WI38 (cell line): Measurements from ENCODE around the gene SOAT2.
"Not testable (repeated sequence)": the region's sequence is repeated elsewhere in the genome, so short reads cannot be mapped to it uniquely, and the experiment has no call there.

ENCODE experiments used
- H3K4me3 ChIP-seq: 2 replicates; pipeline ENCODE4 v1.5.1; 2011; ENCODE audit warnings: low read depth, mild to moderate bottlenecking, control low read depth, low read length
- TF ChIP-seq, protein P1 (sequence below): IDR thresholded peaks from 2 replicates; pipeline ENCODE4 v1.5.1; 2012; ENCODE audit warnings: low read depth, mild to moderate bottlenecking, control low read depth, low read length

The SOAT2 gene

DNA sequence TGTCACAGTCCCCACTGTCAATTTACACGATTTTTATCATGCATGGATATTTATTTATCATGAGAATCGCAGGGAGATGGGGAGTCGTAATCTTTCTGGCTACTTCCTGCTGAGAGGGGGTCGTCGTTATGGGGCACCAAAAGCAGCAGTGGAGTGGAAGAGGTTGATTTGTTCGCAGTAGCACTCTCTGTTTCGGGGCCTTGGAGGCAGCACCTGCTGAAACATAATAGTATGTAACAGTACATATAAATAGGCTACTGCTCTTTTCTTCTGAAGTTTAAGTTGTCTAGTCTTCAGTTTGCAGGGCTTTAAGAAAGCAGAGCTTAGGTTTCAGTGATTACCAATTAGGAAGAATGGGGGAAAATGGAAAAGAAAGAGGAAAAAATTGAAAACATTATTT is 3.8 kb downstream of the SOAT2 start:
- TF ChIP-seq, protein P1, sequence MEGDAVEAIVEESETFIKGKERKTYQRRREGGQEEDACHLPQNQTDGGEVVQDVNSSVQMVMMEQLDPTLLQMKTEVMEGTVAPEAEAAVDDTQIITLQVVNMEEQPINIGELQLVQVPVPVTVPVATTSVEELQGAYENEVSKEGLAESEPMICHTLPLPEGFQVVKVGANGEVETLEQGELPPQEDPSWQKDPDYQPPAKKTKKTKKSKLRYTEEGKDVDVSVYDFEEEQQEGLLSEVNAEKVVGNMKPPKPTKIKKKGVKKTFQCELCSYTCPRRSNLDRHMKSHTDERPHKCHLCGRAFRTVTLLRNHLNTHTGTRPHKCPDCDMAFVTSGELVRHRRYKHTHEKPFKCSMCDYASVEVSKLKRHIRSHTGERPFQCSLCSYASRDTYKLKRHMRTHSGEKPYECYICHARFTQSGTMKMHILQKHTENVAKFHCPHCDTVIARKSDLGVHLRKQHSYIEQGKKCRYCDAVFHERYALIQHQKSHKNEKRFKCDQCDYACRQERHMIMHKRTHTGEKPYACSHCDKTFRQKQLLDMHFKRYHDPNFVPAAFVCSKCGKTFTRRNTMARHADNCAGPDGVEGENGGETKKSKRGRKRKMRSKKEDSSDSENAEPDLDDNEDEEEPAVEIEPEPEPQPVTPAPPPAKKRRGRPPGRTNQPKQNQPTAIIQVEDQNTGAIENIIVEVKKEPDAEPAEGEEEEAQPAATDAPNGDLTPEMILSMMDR, result no peak
- no peak overlapping the region for H3K4me3 ChIP-seq

DNA sequence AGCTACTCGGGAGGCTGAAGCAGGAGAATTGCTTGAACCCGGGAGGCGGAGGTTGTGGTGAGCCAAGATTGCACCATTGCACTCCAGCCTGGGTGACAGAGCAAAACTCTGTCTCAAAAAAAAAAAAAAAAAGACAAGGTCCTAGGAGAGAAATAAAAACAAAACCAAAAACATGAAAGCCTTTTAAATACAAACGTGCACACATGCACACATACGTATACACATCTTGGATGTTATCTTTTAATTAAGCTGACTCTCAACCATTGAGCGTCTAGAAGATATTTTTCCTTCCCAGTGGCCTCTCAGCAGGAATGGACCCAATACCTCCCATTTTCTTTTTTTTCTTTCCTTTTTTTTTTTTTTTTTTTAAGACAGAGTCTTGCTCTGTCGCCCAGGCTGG is 9.1 kb downstream of the SOAT2 start:
- not testable (repeated sequence) for H3K4me3 ChIP-seq

DNA sequence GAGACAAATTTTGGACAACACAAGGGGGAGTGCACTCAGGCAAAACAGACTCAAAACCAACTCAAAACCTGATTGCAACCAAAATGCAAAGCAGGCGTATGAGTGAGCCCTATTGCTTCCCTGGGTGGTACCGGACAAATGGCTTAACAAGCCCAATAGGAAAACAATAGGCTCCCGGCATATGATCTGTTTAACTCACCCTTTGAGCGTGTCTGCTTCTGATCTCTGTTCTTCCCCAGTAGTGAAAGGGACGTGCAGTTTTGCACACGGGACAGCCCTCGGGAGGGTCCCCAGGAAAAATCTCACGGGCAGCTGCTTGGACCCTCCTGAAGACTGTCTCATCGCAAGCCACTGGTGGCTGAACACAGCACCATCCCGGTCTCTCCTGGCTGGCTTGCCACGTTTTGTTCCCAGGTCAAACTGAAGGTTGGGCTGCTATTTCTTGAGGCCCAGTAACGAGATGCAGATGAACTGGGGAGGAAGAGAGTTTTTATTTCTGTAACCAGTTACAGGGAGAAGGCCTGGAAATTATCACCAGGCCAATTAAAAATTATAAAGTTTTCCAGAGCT is 9.9 kb downstream of the SOAT2 start:
- TF ChIP-seq, protein P1, result no peak
- no peak overlapping the region for H3K4me3 ChIP-seq

DNA sequence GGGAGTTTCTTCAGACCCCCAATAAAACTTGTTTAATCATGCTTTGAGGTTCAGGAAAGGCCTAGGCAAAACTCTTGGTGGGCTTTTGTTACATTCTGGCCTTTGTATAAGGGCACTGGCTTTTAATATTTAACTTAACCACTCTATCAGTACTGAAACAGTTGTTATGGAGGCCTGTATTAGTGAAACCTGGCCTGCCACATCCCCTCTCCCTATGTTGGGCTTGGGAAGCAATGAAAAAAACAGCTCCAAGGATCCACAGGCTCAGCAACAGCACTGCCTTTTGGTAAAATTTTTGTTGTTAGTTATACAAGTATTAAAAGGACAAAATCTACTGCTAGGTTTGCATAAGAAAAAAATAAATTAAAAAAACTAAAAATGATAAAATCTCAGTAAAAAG is 10.7 kb downstream of the SOAT2 start:
- no peak overlapping the region for H3K4me3 ChIP-seq
- TF ChIP-seq, protein P1, result no peak

DNA sequence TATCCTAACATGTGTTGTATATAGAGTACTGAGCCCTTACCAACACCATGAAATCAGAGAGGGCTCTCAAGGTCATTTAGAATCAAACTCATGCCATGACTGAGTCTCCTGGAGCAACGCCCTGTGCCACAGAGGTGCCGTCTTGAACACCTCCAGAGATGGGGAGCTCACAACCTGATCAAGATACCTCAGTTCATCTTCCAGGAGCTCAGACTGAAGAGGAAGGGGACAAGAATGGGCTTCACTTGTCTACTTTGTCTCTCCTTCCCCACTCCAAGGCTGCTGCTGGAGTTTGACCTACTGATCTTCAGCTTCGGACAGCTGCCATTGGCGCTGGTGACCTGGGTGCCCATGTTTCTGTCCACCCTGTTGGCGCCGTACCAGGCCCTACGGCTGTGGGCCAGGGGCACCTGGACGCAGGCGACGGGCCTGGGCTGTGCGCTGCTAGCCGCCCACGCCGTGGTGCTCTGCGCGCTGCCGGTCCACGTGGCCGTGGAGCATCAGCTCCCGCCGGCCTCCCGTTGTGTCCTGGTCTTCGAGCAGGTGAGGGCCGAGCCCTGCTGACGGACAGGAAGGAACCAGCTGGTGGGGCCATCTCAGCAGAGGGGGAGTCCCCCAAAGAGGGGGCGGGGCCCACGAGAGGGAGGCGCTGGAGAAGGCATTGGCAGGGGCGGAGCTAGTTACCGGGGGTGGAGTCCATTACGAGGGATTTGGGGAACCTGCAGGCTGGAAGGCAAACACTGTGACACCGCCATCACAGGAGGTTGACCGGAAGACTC is 12.0 kb downstream of the SOAT2 start:
- no peak overlapping the region for H3K4me3 ChIP-seq
- TF ChIP-seq, protein P1, result no peak

DNA sequence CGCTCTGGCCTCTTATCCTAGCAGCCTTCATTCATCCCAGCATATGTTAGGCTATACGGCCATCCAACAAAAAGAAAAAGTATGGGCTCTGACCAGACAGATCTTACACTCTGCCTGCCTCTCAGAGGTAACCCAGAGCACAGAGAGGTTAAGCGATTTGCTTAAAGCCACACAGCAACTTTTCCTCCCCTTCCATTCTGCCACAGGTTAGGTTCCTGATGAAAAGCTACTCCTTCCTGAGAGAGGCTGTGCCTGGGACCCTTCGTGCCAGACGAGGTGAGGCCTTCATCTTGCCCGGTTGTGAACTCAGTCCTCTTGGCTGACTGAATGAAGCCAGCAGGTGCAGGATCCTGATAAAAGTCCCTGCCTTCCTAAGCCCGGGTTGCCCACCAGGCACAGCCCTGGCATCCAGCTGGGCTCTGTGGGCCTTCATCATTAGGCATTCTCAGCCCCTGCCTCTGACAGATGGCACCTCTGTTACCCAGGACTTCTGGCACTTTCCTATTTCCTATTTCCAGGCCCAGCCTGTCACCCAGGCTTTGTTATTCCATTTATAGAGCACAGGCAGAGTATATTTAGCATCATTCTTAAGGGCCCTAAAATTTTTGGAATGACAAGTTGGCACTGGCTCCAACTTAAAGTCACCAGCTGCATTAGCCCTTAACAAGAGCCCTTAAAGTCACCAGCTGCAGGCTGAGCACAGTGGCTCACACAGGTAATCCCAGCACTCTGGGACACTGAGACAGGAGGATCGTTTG is 12.8 kb downstream of the SOAT2 start:
- no peak overlapping the region for H3K4me3 ChIP-seq
- TF ChIP-seq, protein P1, result no peak

DNA sequence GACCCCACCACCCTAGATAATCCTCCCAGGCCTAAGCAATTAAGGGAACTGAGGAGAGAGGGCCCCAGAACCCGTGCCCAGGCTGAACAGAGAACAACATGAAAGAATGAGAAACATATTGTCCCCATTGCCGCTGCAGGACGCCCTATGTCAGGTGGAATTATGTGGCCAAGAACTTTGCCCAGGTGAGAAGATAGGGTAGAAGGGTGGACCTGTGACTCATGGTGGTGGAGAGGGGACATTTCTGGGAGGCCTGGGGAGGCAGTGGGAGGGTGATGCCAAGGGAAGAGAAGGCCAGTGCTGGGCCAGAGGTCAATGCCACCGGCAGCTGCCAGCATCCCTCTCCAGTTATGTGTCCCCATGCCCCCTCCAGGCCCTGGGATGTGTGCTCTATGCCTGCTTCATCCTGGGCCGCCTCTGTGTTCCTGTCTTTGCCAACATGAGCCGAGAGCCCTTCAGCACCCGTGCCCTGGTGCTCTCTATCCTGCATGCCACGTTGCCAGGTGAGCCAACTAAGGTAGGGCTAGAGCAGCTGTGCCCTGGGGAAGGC is 15.5 kb downstream of the SOAT2 start:
- H3K4me3 ChIP-seq, result no peak overlapping the region
- TF ChIP-seq, protein P1, result no peak
